Measurements from ENCODE around the gene CHD5. TPM values are rescaled to one million over a fixed set of nuclear protein-coding genes. Genes with fewer than 3 reads are reported as not detected.

CHD5 gene
- polyA plus RNA-seq, 2 of the 4 experiments (the other 2 are of a cell fraction), result 0.21 to 0.66 TPM

GRCh38 chr1:6082430-6082971 is 97.6 kb downstream of the CHD5 start:
- Histone ChIP-seq H3K4me2 (no peak overlapping the region), H3K27ac (no peak overlapping the region), H3K9me3 (no peaks in the 10 kb centered on the region), H3K4me3 (no peak overlapping the region), H3K4me1 (no peaks in the 10 kb centered on the region)
- DNase-seq (ENCODE audit: low read depth in 1 of 2, low spot score in 1 of 2) (no peak), FAIRE-seq (no peak), ATAC-seq (peak in 1 of 2 experiments; percentile 76; a peak in 3 of 6 replicates)
- TF ChIP-seq, protein P1, sequence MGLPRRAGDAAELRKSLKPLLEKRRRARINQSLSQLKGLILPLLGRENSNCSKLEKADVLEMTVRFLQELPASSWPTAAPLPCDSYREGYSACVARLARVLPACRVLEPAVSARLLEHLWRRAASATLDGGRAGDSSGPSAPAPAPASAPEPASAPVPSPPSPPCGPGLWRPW (IDR thresholded peaks at IDR 0.05), result no peak
- peak in 1 of 2 experiments; percentile 18; a peak in 1 of 5 replicates for TF ChIP-seq RAD21 (conservative IDR thresholded peaks at IDR 0.05 in 1 of 2, IDR thresholded peaks at IDR 0.05 in 1 of 2)
- ChIA-PET CTCF (interaction anchor here (1.1 to 1.6 kb wide), 3 partner anchors 11 to 87 kb away, joined by 3 to 4 read pairs (median 3); no protein-coding TSS in a partner anchor), POLR2A (no interaction called here)
- WGBS (ENCODE audit: missing lambda C conversion rate), result 77% methylated on average over 3 of the region's 10 CpGs

DNA sequence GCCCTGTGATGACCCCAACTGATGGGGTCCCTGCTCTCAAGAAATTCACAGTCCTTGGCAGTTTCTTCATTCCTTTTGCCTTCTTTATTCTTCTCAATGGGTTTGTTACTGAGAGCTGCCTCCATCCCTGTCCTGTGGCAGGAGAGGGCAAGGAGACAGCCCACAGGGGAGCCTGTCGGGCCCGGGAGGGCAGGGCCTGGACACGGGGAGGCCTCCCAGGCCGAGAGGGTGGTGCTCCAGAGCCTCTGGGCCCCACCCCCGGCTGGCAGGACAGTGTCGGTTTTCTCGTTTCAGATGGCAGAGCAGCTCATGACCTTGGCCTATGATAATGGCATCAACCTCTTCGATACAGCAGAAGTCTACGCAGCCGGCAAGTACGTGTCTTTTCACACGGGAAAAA is 98.2 kb downstream of the CHD5 start:
- ATAC-seq (no peak), DNase-seq (ENCODE audit: low read depth in 1 of 2, low spot score in 1 of 2) (no peak), FAIRE-seq (no peak)
- 74% methylated on average over 12 of the region's 12 CpGs for WGBS (ENCODE audit: missing lambda C conversion rate)
- no peaks in the 10 kb centered on the region for H3K9me3 ChIP-seq
- no peak overlapping the region for H3K27ac ChIP-seq
- TF ChIP-seq USF2 (IDR thresholded peaks at IDR 0.05), result no peak
- no peak for TF ChIP-seq GATA3 (IDR thresholded peaks at IDR 0.05; ENCODE audit: borderline replicate concordance)
- TF ChIP-seq, protein P2, sequence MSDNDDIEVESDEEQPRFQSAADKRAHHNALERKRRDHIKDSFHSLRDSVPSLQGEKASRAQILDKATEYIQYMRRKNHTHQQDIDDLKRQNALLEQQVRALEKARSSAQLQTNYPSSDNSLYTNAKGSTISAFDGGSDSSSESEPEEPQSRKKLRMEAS (IDR thresholded peaks at IDR 0.05), result no peak
- no peak for TF ChIP-seq ATOH8 (CRISPR knock-in tag; IDR thresholded peaks at IDR 0.05; ENCODE audit: low read depth)
- TF ChIP-seq ESRRA (IDR thresholded peaks at IDR 0.05; ENCODE audit: borderline replicate concordance, low read length), result no peak
- POLR2A ChIA-PET, result no interaction called here
- no peak overlapping the region for H3K4me2 ChIP-seq
- CTCF ChIA-PET, result interaction anchor here (1.1 to 1.6 kb wide), 3 partner anchors 11 to 88 kb away, joined by 3 to 4 read pairs (median 3); no protein-coding TSS in a partner anchor
- no peak overlapping the region for H3K4me3 ChIP-seq
- H3K4me1 ChIP-seq, result no peaks in the 10 kb centered on the region

DNA sequence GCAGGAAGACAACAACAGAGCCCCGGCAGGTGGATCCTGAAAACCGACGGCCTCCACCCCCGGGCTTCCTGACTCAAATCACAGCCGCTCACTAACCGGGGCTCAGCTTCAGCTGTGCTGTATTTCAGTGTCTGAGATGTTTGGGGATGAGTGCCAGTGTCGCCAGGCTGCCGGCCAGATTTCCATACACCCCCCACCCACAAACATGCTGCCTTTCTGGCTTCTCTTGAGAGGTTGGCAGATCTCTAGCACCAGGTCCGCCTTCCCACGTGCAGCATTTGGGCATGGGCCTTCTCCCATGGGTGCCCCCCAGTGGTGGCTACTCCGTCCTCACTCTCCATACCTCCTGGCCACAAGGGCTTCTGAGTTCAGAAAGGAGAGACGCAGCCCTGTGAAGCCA is 99.7 kb downstream of the CHD5 start:
- no peaks in the 10 kb centered on the region for H3K4me1 ChIP-seq
- no peaks in the 10 kb centered on the region for H3K9me3 ChIP-seq
- DNase-seq (ENCODE audit: low read depth in 1 of 2, low spot score in 1 of 2) (peak in 1 of 2 experiments; percentile 13), FAIRE-seq (no peak), ATAC-seq (peak; percentile 49 to 82; a peak in 4 of 6 replicates)
- TF ChIP-seq HOXB13 (CRISPR knock-in tag; IDR thresholded peaks at IDR 0.05; ENCODE audit: low read depth) (no peak), JUN (IDR thresholded peaks at IDR 0.05) (no peak), FOSB (CRISPR knock-in tag; IDR thresholded peaks at IDR 0.05) (no peak), JUNB (IDR thresholded peaks at IDR 0.05) (no peak), USF2 (IDR thresholded peaks at IDR 0.05) (no peak), HOXB5 (CRISPR knock-in tag; IDR thresholded peaks at IDR 0.05) (no peak), RAD21 (conservative IDR thresholded peaks at IDR 0.05 in 1 of 2, IDR thresholded peaks at IDR 0.05 in 1 of 2) (no peak), SMC3 (IDR thresholded peaks at IDR 0.05) (no peak), HMGXB4 (CRISPR knock-in tag; IDR thresholded peaks at IDR 0.05; ENCODE audit: borderline replicate concordance) (no peak), ZC3H11A (IDR thresholded peaks at IDR 0.05) (no peak), NPAS2 (CRISPR knock-in tag; IDR thresholded peaks at IDR 0.05; ENCODE audit: borderline replicate concordance) (no peak), RNF2 (IDR thresholded peaks at IDR 0.05; ENCODE audit: borderline replicate concordance, low read depth) (no peak)
- H3K4me2 ChIP-seq, result no peak overlapping the region
- H3K27ac ChIP-seq, result no peak overlapping the region
- POLR2A ChIA-PET, result no interaction called here
- CTCF ChIA-PET, result no interaction called here
- no peak overlapping the region for H3K4me3 ChIP-seq
- 82% methylated on average over 12 of the region's 12 CpGs for WGBS (ENCODE audit: missing lambda C conversion rate)
